22Rv1 (cell line): ENCODE measurements around the gene ZNF577.

Experiments used
- CTCF ChIP-seq: fragments of 450-650 bp; IDR thresholded peaks from 2 replicates; pipeline ENCODE4 v1.5.1; 2017; ENCODE audit warnings: mild to moderate bottlenecking
- ZFX ChIP-seq: fragments of 450-650 bp; IDR thresholded peaks from 2 replicates; pipeline ENCODE4 v1.6.1; 2017; ENCODE audit warnings: antibody characterized with exemption, borderline replicate concordance

- no peak for TF ChIP-seq CTCF
- no peak for TF ChIP-seq ZFX
Measured at GRCh38 chr19:51821456-51821855, 66.3 kb downstream of the ZNF577 start.
